Measurements from ENCODE around the gene ZDHHC16. TPM values are rescaled to one million over a fixed set of nuclear protein-coding genes. Genes with fewer than 3 reads are reported as not detected.
"Not testable (repeated sequence)": the region's sequence is repeated elsewhere in the genome, so short reads cannot be mapped to it uniquely, and the experiment has no call there.

The ZDHHC16 gene
- total RNA-seq, 1 donor from 2014 or later: 56.5 TPM

DNA sequence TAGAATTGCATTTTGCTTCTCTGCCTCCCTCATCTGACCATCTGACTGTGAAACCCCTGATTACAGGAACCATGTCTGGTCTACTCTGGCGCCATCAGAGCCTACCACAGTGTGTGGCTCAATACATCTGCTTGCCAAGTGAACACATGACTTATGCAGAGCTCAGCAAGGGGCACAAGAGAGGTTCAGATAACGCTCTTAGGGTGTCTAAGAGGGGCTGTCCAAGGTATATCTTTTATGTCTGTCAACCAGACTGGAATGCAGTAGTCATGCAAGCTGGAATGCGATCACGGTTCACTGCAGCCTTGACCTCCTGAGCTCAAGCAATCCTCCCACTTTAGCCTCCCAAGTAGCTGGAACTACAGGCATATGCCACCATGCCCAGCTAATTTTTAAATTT lies 34.6 kb upstream of the ZDHHC16 start:
- Histone ChIP-seq H3K9me3 (no peaks in the 10 kb centered on the region), H3K27ac (no peak overlapping the region), H3K4me1 (peaks cover 13% of the 10 kb centered on the region), H3K27me3 (ENCODE audit: low read depth) (no peaks in the 10 kb centered on the region), H3K4me3 (no peak overlapping the region), H3K36me3 (no peaks in the 10 kb centered on the region)
- TF ChIP-seq, protein P1, sequence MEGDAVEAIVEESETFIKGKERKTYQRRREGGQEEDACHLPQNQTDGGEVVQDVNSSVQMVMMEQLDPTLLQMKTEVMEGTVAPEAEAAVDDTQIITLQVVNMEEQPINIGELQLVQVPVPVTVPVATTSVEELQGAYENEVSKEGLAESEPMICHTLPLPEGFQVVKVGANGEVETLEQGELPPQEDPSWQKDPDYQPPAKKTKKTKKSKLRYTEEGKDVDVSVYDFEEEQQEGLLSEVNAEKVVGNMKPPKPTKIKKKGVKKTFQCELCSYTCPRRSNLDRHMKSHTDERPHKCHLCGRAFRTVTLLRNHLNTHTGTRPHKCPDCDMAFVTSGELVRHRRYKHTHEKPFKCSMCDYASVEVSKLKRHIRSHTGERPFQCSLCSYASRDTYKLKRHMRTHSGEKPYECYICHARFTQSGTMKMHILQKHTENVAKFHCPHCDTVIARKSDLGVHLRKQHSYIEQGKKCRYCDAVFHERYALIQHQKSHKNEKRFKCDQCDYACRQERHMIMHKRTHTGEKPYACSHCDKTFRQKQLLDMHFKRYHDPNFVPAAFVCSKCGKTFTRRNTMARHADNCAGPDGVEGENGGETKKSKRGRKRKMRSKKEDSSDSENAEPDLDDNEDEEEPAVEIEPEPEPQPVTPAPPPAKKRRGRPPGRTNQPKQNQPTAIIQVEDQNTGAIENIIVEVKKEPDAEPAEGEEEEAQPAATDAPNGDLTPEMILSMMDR (IDR thresholded peaks at IDR 0.05): no peak
- intact Hi-C loops (cut with DNase I): no loop called here
- DNase-seq (no peak), ATAC-seq (no peak)

DNA sequence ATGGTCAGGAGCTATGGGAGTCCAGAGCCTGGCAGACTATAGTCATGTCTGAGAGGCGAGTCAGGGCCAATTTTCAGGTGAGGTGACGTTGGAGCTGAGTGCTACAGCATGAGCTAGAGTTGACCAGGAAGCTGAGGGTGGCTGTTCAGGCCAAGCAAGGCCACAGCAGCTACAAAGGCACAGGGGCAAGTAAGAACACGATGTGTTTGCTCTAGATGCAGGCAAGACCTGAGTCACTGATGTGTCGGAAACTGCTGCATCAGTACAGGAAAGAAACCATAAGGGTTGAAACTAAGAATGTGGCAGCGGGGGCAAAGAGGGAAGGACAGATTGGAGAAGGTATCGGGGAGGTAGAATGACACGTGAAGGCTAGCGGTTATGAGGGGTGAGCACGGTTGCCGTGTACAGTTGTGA lies 33.1 kb upstream of the ZDHHC16 start:
- H3K27me3 ChIP-seq (ENCODE audit: low read depth): no peaks in the 10 kb centered on the region
- H3K27ac ChIP-seq: no peak overlapping the region
- intact Hi-C loops (cut with DNase I): no loop called here
- H3K4me3 ChIP-seq: no peak overlapping the region
- ATAC-seq: no peak
- no peaks in the 10 kb centered on the region for H3K36me3 ChIP-seq
- no peaks in the 10 kb centered on the region for H3K9me3 ChIP-seq
- H3K4me1 ChIP-seq: peaks cover 1% of the 10 kb centered on the region
- no peak for DNase-seq
- TF ChIP-seq, protein P1 (IDR thresholded peaks at IDR 0.05): no peak

DNA sequence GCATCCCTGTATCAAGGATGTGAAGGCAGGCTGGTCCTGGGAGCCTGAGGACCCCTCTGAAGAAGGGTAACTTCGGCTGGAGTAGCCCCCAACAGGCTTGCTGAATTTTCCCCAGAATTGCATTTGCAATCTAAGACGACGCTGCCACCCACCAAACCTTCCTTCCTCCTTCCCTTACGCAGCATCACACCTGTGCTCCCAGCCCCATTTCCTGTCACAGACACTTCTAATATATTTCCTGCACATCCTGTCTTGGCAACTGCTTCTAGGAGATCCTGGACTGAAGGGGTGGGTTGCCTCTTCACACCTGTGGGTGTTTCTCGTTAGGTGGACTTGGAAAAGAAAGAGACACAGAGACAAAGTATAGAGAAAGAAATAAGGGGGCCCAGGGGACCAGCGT lies 29.4 kb upstream of the ZDHHC16 start:
- Histone ChIP-seq H3K27me3 (ENCODE audit: low read depth) (no peaks in the 10 kb centered on the region), H3K27ac (no peak overlapping the region), H3K4me3 (no peak overlapping the region), H3K4me1 (no peaks in the 10 kb centered on the region), H3K36me3 (no peaks in the 10 kb centered on the region), H3K9me3 (no peaks in the 10 kb centered on the region)
- ATAC-seq (no peak), DNase-seq (no peak)
- intact Hi-C loops (cut with DNase I): no loop called here
- TF ChIP-seq, protein P1 (IDR thresholded peaks at IDR 0.05): no peak

DNA sequence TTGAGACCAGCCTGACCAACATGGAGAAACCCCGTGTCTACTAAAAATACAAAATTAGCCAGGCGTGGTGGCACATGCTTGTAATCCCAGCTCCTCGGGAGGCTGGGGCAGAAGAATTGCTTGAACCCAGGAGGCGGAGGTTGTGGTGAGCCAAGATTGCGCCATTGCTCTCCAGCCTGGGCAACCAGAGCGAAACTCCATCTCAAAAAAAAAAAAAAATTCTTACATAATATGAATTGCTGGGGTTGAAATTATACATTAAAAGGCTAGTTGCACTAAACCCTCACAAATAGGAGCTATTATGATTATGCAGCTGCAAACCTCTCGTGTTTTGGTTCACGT lies 22.2 kb upstream of the ZDHHC16 start:
- DNase-seq: peak; percentile 63
- intact Hi-C loops (cut with DNase I); ATAC-seq: not testable (repeated sequence)

DNA sequence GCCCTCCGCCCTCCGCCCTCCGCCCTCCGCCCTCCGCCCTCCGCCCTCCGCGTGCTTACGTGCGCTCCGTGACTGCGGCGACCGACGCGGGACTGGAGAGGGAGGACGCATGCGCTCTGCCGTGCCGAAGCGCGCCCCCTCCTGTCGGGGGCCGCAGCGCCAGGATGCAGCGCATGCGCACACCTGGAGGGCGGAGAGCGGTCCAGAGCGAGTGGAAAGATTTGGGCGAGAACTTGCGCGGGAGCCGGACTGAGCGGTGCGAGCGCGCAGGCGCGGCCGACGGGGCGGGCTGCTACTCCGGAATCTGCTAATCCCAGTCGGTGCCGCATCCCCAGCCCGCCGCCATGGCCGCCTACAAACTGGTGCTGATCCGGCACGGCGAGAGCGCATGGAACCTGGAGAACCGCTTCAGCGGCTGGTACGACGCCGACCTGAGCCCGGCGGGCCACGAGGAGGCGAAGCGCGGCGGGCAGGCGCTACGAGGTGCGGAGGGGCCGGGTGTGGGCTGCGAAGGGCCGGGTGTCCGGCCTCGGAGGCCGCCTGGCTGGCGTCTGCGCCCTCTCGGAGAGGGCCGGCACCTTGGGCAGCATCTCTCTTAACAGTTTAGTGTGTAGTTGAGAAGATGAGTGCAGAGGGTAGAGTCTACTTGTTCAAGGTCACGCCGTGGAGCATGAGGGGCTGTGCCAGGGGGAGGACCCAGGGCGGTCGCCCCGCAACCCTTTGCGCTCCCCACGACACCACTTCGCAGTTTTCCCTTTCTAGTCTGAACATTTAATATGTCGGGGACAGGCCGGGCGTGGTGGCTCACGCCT lies 19.8 kb upstream of the ZDHHC16 start, which contains the start of gene PGAM1:
Gene PGAM1, plus strand, starts transcription at position 228 of the 812 bp plus-strand sequence. Its CDS starts 117 bp downstream, at position 345.
- Histone ChIP-seq H3K4me1 (peaks cover 37% of the 10 kb centered on the region), H3K36me3 (peaks cover 25% of the 10 kb centered on the region), H3K27me3 (ENCODE audit: low read depth) (no peaks in the 10 kb centered on the region), H3K4me3 (peak within 1 kb of the TSS; percentile 87), H3K27ac (peak within 1 kb of the TSS; percentile 85), H3K9me3 (no peaks in the 10 kb centered on the region)
- intact Hi-C loops (cut with DNase I): no loop called here
- DNase-seq (peak; percentile 96), ATAC-seq (peak; percentile 98)
- TF ChIP-seq, protein P1 (IDR thresholded peaks at IDR 0.05): peak; percentile 59

More for the DNA sequence above, 22.2 kb upstream of the ZDHHC16 start:
- peaks cover 37% of the 10 kb centered on the region for H3K4me1 ChIP-seq
- not testable (repeated sequence) for H3K36me3 ChIP-seq; H3K4me3 ChIP-seq; H3K9me3 ChIP-seq; H3K27me3 ChIP-seq (ENCODE audit: low read depth)
- peak overlapping the region; percentile 77 for H3K27ac ChIP-seq
